Measurements from ENCODE around the gene AP1M1.

Gene AP1M1

DNA sequence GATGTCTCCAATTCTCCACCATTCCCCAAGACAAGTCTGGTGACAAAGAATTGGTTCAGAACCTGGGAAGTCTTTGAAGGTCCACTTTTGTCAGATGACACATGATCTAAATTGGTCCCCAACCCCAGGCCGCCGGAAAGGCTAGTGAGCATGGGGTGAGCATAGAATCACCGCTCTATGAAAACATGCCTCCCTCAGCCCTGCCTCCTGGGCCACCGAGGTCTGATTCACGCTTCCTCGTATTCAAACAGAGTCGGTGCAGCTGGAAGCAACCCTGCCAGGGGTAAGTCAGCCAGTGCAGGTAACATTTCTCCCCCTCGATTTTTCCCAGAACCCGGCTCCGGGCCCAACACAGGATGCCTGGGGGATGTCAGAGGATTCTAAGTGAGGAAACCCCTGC is 93.0 kb downstream of the AP1M1 start:
- no peak for TF ChIP-seq CTCF (IDR thresholded peaks at IDR 0.05; ENCODE audit: control insufficient read depth, insufficient read depth, low read depth, low read length, missing control alignments)
- no peak for DNase-seq (ENCODE audit: low read depth)
- H3K4me3 ChIP-seq (ENCODE audit: control insufficient read depth, low read depth, low read length) = no peak overlapping the region

DNA sequence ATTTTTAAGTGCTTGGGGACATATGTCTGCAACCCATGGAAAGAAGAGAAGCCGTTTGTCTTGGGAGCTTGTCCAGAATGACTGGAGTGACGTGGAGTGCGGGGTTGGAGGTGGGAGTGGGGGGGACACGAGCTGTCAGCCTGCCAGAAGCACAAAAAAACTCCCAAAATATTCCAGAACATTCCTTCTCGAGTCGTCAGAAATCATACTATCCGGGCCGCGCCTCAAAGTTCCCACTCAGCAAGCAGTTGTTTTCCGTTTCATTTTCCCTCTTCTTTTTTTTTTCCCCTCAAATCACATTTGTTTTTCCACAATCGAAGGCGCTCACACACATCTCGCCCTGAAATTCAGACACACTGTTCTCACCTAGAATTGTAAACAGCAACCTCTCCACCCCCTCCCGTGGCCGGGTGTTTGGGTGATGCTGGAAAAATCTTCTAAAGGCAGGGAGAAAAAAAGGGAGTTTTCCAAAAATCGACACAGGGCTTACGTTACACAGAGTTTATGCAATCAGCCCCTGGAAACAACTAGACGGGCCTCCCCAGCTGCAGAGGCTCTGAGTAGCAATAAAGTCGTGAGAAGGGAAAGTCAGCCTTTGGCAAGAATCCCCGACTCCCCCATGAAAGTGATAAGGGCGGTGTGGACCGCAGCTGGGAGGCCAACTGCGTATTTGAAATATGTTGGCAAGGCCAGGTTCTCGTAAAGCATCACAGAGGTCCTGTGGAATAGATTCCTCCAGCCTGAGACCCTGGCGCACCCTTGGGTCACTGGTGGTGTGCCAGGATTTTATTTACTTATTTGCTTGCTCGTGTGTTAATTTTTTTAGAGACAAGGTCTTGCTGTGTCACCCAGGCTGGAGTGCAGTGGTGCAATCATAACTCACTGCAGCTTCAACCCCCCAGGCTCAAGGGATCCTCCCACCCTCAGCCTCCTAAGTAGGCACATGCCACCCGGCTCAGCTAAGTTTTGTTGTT is 95.7 kb downstream of the AP1M1 start:
- H3K4me3 ChIP-seq (ENCODE audit: control insufficient read depth, low read depth, low read length) = peak overlapping the region; percentile 53
- no peak for TF ChIP-seq CTCF (IDR thresholded peaks at IDR 0.05; ENCODE audit: control insufficient read depth, insufficient read depth, low read depth, low read length, missing control alignments)
- peak; percentile 96 for DNase-seq (ENCODE audit: low read depth)

GRCh38 chr19:16295057-16295456 is 97.3 kb downstream of the AP1M1 start:
- no peak for DNase-seq (ENCODE audit: low read depth)
- H3K4me3 ChIP-seq (ENCODE audit: control insufficient read depth, low read depth, low read length) = no peak overlapping the region
- no peak for TF ChIP-seq CTCF (IDR thresholded peaks at IDR 0.05; ENCODE audit: control insufficient read depth, insufficient read depth, low read depth, low read length, missing control alignments)

Measured in AG09309 (cell line).